Tibial nerve (tissue), 4 donors: ENCODE measurements around the gene GRM4.

Experiments
- EP300 ChIP-seq, 2 donors: sonication (generic); formaldehyde crosslinking; IDR thresholded peaks; one replicate each; pipeline ENCODE4 v1.6.1; 2017; ENCODE audit warnings: antibody characterized with exemption in 2 of 2, mild to moderate bottlenecking in 1 of 2
- POLR2A ChIP-seq, 2 donors: fragments of 450-650 bp; IDR thresholded peaks; one replicate each; pipeline ENCODE4 v1.6.1; 2017; ENCODE audit warnings: antibody characterized with exemption in 2 of 2, mild to moderate bottlenecking in 2 of 2, moderate library complexity in 2 of 2
- TF ChIP-seq, protein P1 (sequence below), 5 experiments: fragments of 200-600 bp in 3 of 5; fragments of 450-650 bp in 2 of 5; sonication (generic) in 3 of 5; IDR thresholded peaks; one replicate each; pipeline ENCODE4 v1.5.1; 2016 to 2019; ENCODE audit warnings: antibody characterized with exemption in 5 of 5, mild to moderate bottlenecking in 3 of 5, moderate library complexity in 2 of 5

DNA sequence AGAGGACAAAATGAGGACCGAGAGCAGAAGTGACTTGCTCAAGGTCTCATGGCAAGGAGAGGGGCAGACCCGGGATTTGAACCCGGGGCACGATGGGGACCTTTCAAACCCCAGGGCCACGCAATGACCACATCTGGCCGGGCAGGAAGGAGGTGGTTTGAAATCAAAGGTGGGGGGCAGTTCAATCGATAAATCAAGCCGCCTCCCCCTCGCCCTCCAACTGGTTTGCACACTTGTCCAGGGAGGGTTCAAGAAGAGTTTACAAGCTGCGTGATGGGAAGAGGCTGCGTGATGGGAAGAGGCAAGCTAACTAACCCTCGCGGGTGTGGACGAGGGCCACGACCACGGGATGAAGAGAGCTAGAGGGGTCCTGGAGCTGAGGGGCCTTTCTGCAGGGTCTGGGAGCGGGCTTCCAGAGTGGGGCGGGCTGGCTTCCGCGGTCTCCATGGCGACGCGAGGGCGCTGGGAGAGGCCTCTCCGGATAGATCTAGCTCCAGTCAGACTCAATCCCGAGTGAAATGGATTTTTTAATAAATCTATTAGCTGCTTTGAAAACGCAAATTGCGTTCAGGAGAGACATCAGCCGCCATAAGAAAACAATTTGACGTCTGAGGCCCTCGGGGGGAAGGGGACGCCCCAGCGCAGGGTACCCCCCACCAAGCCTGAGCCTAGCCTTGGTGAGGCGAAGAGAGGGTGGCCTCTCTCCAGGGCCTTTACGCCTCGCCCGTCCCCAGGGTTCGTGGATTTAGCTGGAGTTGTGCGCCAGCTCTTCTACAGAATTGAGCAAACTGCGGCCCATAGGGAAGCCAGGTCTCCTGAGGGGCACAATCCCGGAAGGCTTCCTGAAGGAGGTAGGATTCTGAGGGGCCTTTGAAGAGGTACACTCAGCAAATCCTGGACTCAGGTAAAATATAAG lies 143.9 kb downstream of the GRM4 start:
- TF ChIP-seq, protein P1, sequence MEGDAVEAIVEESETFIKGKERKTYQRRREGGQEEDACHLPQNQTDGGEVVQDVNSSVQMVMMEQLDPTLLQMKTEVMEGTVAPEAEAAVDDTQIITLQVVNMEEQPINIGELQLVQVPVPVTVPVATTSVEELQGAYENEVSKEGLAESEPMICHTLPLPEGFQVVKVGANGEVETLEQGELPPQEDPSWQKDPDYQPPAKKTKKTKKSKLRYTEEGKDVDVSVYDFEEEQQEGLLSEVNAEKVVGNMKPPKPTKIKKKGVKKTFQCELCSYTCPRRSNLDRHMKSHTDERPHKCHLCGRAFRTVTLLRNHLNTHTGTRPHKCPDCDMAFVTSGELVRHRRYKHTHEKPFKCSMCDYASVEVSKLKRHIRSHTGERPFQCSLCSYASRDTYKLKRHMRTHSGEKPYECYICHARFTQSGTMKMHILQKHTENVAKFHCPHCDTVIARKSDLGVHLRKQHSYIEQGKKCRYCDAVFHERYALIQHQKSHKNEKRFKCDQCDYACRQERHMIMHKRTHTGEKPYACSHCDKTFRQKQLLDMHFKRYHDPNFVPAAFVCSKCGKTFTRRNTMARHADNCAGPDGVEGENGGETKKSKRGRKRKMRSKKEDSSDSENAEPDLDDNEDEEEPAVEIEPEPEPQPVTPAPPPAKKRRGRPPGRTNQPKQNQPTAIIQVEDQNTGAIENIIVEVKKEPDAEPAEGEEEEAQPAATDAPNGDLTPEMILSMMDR (IDR thresholded peaks at IDR 0.05) = no peak
- TF ChIP-seq EP300 (IDR thresholded peaks at IDR 0.05) = no peak
- TF ChIP-seq POLR2A (IDR thresholded peaks at IDR 0.05) = no peak
